Rectal smooth muscle tissue (tissue), 1 donor: ENCODE measurements around the gene ELK3.
A peak's percentile ranks its signal among the peaks of the same experiment; 100 is the strongest.

Experiments
- H3K27ac ChIP-seq: one replicate; pipeline ENCODE4 v1.7.0; 2013; ENCODE audit warnings: low read depth, low read length, inconsistent platforms
- H3K27me3 ChIP-seq: one replicate; pipeline ENCODE4 v1.7.0; 2013; ENCODE audit warnings: low read length; ENCODE audit not compliant: control insufficient read depth, insufficient read depth
- H3K36me3 ChIP-seq: one replicate; pipeline ENCODE4 v1.7.0; 2013; ENCODE audit warnings: low read length; ENCODE audit not compliant: control insufficient read depth, insufficient read depth
- H3K4me1 ChIP-seq: one replicate; pipeline ENCODE4 v1.7.0; 2013; ENCODE audit warnings: low read length; ENCODE audit not compliant: control insufficient read depth, insufficient read depth
- H3K4me3 ChIP-seq: one replicate; pipeline ENCODE4 v1.7.0; 2013; ENCODE audit warnings: low read length
- H3K9ac ChIP-seq: one replicate; pipeline ENCODE4 v1.7.0; 2013; ENCODE audit warnings: low read length

The ELK3 gene

DNA sequence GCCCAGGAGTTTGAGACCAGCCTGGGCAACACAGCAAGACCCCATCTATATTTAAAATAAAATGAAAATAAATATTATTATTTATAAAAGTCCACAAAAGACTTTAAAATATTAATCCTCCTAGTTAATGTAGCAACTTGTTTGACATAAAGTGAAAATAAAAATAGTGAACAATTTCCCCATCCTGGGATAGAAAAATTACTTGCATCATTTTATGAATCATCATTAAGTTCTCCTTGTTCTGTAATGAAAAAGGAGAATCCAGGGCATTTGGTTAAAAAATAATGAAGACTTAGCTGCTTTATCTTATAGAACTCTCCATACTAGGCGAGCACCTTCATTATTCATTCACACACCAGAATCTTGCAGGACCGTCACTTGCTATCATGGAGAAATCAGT is 66.1 kb downstream of the ELK3 start:
- H3K4me1 ChIP-seq = peaks cover 25% of the 10 kb centered on the region

DNA sequence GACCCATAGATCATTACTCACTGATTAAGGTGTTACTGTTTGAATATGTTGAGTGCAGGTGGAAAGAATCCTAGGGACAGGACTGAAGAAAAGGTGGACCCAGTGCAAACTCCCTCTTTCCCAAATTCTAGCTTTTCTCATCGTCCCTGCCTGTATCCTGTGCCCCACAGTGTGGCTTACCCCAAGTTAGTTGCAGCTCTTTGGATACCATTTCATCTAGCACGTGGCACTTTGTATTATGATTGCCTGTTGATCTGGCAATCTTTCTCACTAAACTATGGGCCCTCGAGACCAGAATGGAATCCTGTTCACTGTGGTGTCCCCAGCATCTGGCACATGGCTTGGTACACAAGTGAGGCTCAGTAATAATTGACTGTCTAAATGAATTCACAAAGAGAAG is 66.5 kb downstream of the ELK3 start:
- Histone ChIP-seq H3K27ac (no peak overlapping the region), H3K36me3 (peaks cover 9% of the 10 kb centered on the region)

More for the DNA sequence above, 66.1 kb downstream of the ELK3 start:
- H3K9ac ChIP-seq = no peak overlapping the region
- H3K4me3 ChIP-seq = no peak overlapping the region
- H3K36me3 ChIP-seq = peaks cover 7% of the 10 kb centered on the region
- no peak overlapping the region for H3K27ac ChIP-seq
- no peaks in the 10 kb centered on the region for H3K27me3 ChIP-seq

DNA sequence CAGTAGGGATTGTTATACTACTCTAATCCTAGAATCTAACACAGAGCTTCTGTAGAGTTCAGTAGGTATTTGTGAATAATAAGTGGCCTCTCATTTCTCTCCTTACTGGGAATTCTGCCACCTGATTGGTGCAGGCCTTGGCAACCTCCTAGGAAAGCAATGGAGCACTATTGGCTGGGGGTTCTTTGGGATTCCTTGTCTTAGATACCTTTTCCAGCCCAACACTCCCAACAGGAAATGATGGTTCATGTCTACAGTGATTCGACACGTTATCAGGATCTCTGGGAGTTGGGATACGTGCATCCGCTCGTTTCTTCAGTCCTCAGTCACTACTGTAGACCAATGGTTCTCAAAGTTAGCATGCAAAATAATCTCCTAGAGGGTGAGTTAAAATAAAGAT is 67.4 kb downstream of the ELK3 start:
- Histone ChIP-seq H3K9ac (no peak overlapping the region), H3K36me3 (peaks cover 9% of the 10 kb centered on the region), H3K4me3 (no peak overlapping the region), H3K27ac (no peak overlapping the region), H3K27me3 (no peaks in the 10 kb centered on the region), H3K4me1 (peaks cover 23% of the 10 kb centered on the region)

More for the DNA sequence above, 66.5 kb downstream of the ELK3 start:
- Histone ChIP-seq H3K9ac (no peak overlapping the region), H3K4me3 (no peak overlapping the region), H3K4me1 (peaks cover 25% of the 10 kb centered on the region), H3K27me3 (no peaks in the 10 kb centered on the region)

DNA sequence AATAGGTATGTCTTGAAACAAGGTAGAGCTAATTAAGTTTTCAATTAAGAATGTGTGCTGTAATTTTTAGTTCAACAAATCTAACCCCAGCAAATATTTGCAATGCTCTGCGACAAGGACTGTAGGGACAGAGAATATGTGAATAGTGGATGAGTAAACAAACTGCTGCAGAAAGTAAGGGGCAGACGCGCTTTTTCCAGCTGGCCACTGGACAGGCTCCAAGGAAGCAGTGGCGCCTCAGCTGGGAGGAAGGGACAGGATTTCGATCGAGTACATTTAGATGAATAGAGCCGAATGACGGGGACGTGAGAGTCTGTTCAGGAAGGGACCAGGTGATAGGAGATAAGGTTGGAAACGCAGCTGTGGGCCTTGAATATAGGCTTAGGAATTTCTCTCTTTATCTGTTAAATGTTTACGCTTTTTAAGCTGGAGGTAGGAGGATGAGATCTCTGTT is 69.3 kb downstream of the ELK3 start:
- Histone ChIP-seq H3K36me3 (peaks cover 9% of the 10 kb centered on the region), H3K27ac (peak overlapping the region; percentile 8), H3K4me3 (no peak overlapping the region), H3K27me3 (no peaks in the 10 kb centered on the region), H3K4me1 (peaks cover 9% of the 10 kb centered on the region), H3K9ac (no peak overlapping the region)

DNA sequence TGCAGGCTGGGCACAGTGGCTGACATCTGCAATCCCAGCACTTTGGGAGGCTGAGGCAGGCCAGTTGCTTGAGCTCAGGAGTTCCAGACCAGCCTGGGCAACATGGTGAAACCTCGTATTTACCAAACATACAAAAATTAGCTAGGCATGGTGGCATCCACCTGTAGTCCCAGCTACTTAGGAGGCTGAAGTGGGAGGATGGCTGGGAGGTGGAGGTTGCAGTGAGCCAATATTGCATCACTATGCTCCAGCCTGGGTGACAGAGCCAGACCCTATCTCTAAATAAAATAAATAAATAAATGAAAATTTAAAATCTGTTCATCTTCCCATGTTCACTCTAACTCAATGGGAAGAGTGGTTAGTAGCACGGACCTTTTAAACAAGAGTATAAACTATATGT is 71.2 kb downstream of the ELK3 start:
- Histone ChIP-seq H3K36me3 (peaks cover 12% of the 10 kb centered on the region), H3K27ac (no peak overlapping the region), H3K4me1 (peaks cover 6% of the 10 kb centered on the region), H3K9ac (no peak overlapping the region), H3K27me3 (no peaks in the 10 kb centered on the region), H3K4me3 (no peak overlapping the region)

DNA sequence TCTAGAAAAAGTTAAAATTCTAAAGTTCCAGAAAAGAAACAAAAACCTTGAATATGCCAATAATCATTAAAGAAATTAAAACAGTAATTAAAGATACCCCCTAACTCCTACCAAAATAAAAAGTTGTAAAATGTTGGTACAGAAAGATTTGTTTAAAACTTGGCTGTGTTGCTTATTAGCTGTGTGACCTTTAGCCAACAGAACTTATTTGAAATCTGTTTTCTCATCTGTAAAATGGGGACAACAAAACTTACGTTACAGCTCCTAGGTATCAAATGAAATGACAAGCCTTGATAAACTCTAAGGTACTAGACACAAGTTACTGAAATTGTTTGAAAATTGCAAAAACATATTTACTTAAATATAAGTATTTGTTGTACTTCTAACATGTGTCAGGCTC is 71.7 kb downstream of the ELK3 start:
- Histone ChIP-seq H3K4me3 (no peak overlapping the region), H3K27me3 (no peaks in the 10 kb centered on the region), H3K36me3 (peaks cover 8% of the 10 kb centered on the region), H3K9ac (no peak overlapping the region), H3K27ac (no peak overlapping the region), H3K4me1 (peaks cover 6% of the 10 kb centered on the region)

DNA sequence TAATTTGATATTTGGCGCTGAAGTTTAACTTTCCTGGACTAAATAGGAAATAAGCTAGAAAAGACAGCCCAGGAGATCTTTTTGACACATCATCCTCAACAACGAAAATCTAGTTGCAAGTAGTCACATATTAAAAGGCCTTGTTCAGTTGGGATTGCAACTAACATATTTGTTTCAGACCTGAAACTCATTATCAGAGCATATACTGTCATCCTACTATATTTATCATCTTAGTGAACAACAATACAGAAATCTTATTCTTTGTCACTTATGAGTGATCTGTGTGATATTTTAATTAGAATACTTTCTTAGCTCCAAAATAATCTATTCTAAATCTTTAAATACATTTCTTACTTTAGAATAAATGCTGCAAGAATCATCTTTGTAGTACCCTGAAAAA is 72.1 kb downstream of the ELK3 start:
- Histone ChIP-seq H3K36me3 (peaks cover 10% of the 10 kb centered on the region), H3K27ac (no peak overlapping the region), H3K4me3 (no peak overlapping the region)

DNA sequence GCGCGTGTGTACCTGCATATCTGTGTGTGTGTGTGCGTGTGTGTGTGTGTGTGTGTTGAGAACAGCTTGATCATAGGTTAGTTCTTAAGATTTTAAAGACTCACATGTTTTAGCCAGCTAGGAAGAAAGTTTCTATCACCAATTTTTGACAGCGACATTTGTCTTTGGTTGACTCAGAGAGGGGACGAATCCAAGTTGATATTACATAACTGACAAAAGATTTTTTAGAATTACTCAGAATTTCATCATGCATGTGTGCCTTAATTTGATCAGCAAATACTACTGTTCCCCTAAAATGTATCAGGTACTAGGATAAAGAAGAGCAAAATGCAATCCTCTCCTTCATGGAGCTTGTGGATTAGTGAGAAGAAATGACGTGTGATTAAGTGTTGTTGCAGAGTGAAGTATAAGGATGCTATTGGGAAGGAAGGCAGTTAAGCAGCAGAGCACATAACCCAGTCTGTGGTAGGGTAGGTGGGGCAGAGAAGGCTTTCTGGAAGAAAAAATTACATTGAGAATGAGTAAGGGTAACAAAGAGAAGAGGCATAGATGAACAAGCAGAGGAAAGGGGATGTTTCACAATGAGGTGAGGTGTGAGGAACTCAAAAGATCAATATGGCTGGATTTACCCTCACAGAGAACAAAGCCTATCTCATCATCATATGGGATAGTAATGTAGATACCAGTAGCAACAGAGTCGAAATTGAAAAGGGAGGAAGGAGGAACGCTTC is 77.5 kb downstream of the ELK3 start:
- H3K27ac ChIP-seq = no peak overlapping the region
- H3K4me3 ChIP-seq = no peak overlapping the region
- H3K36me3 ChIP-seq = peaks cover 5% of the 10 kb centered on the region
- H3K27me3 ChIP-seq = no peaks in the 10 kb centered on the region
- no peaks in the 10 kb centered on the region for H3K4me1 ChIP-seq
- no peak overlapping the region for H3K9ac ChIP-seq

More for the DNA sequence above, 72.1 kb downstream of the ELK3 start:
- Histone ChIP-seq H3K9ac (no peak overlapping the region), H3K27me3 (no peaks in the 10 kb centered on the region), H3K4me1 (peaks cover 6% of the 10 kb centered on the region)

DNA sequence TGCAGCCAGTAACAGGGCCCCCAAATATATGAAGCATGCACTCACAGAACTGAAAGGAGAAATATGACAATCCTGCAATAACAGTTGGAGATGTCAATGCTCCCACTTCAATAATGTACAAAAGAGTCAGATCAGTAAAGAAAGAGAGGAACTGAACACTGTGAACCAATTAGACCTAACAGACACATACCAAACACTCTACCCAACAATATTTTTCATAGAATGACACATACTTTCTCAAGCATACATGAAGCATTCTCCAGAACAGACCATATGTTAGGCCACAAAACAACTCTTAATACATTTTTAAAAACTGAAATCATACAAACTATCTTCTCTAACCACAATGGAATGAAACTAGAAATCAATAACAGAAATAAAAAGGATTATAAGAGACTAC is 80.2 kb downstream of the ELK3 start:
- H3K27me3 ChIP-seq = no peaks in the 10 kb centered on the region
- H3K9ac ChIP-seq = no peak overlapping the region
- peaks cover 5% of the 10 kb centered on the region for H3K36me3 ChIP-seq
- H3K4me1 ChIP-seq = no peaks in the 10 kb centered on the region
- H3K27ac ChIP-seq = no peak overlapping the region
- no peak overlapping the region for H3K4me3 ChIP-seq

DNA sequence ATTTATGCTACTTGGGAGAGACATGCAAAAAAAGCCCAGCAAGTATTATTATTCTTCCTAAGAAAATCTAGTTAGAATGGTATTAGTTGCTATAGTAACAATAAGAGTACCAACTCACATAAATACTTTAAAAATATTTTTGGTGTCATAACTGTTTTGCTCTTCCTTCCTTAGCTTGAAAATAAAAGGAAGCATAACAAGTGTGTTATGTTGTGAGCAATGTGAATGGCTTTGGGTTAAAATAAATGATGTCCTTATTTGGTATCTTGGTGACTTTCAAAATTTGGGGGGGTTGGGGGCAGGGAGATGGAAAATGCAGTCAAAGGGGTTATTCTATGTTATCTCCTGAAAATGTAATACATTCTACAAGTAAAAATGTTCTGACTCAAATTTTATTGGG is 91.0 kb downstream of the ELK3 start:
- Histone ChIP-seq H3K9ac (no peak overlapping the region), H3K36me3 (peaks cover 10% of the 10 kb centered on the region), H3K27me3 (no peaks in the 10 kb centered on the region), H3K4me1 (no peaks in the 10 kb centered on the region), H3K4me3 (no peak overlapping the region), H3K27ac (peak overlapping the region; percentile 21)

DNA sequence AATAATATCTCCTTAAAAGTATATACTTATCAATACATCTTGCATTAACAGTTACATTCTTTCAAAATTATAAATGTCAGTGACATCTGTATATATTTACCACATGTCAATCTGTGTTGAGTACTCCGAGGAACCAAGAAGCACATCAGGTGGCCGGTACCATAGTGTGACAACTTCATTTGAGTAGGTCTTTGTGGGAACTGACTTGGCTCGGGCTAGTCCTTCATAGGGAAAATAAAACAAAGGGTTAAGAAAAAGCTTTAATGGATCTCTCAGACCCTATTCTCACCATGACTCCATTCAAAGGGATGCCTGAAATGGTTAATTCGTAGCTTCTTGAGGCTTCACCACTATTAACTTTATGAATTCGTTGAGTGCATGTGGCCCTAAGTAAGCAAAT is 94.9 kb downstream of the ELK3 start:
- Histone ChIP-seq H3K4me3 (no peak overlapping the region), H3K9ac (no peak overlapping the region), H3K27me3 (no peaks in the 10 kb centered on the region), H3K27ac (no peak overlapping the region), H3K4me1 (no peaks in the 10 kb centered on the region), H3K36me3 (peaks cover 3% of the 10 kb centered on the region)

DNA sequence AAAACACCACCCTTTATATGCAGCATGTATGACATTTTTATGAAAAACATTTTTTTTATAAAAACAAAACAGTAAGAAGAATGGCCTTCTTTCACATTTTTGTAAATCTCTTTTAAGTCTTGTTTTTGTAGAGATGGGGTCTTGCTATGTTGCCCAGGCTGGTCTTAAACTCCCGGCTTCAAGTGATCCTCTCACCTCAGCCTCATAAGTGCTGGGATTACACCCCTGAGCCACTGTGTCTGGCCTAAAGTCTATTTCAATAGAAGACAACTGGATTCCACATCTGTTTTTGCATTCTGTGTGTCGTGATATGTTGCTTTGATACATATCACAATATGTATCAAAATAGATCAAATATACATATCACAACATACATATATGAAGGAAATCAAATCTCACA is 98.9 kb downstream of the ELK3 start:
- Histone ChIP-seq H3K9ac (no peak overlapping the region), H3K27me3 (no peaks in the 10 kb centered on the region), H3K27ac (no peak overlapping the region), H3K4me3 (no peak overlapping the region), H3K36me3 (peaks cover 4% of the 10 kb centered on the region), H3K4me1 (no peaks in the 10 kb centered on the region)

DNA sequence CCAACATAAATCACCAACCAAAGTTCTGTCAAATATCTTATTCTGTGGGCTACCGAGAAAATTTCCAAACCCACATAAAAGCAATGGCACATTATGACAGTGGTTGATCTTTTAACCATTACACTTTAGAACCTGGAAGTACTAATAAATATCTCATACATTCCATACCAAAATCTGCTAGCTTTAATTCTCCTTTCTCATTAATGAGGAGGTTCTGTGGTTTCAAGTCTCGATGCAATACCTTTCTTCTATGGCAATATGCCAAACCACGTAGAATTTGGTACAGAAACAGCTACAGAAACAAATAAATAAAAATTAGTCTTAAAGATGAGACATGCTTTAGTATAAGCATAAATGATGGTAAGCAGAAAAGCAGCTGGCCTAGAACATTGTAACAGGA is 100.7 kb downstream of the ELK3 start:
- Histone ChIP-seq H3K9ac (no peak overlapping the region), H3K27ac (no peak overlapping the region), H3K4me1 (no peaks in the 10 kb centered on the region), H3K36me3 (peaks cover 4% of the 10 kb centered on the region), H3K27me3 (no peaks in the 10 kb centered on the region), H3K4me3 (no peak overlapping the region)
